NCI-H187 (cell line): ENCODE measurements around the gene KCNIP4.

Experiments
- DNase-seq, 2 experiments: peaks; one replicate each; lab custom pipeline; 2025; lab: John Stamatoyannopoulos, UW

The KCNIP4 gene

GRCh38 chr4:21191317-21191716, 757.3 kb downstream of the KCNIP4 start:
- DNase-seq = no peak

DNA sequence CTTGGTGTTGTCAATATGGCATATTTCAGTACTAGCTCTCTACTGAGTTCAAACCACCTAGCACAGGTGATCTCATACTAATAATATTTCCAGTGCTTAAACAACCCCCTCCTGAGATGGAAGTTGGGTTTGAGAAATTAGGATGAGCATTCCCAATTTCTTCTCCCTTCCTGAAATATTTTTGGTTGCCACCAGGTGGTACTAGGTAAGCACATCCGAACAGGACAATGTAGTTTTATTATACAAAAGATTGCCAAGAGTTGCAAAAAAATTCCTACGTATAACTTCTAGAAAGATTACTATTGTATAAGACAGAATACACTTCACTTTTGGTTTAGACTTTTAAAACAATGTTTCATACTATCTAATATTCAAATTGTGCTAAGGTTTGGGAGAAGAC, 763.8 kb downstream of the KCNIP4 start:
- DNase-seq = no peak

GRCh38 chr4:21181716-21182115, 766.9 kb downstream of the KCNIP4 start:
- DNase-seq = no peak

GRCh38 chr4:21177871-21178270, 770.7 kb downstream of the KCNIP4 start:
- DNase-seq = no peak

DNA sequence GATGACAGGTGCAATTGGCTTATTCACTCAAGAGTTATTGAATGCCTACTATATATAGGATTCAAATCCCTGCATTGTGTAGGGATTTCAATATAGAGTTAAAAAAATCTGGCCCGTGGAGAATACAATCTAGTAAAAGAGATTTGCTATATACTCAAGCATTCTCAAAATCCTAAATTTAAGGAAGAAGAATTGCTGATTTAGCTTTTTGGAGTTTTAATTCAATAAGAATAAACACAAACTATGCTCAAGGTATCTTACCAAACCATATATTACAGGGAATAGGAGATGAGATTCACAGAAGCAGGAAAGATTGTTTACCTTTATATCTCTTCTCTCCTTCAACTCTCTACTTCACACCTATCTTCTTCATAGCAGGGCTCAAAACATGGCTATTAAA, 771.5 kb downstream of the KCNIP4 start:
- DNase-seq = no peak

DNA sequence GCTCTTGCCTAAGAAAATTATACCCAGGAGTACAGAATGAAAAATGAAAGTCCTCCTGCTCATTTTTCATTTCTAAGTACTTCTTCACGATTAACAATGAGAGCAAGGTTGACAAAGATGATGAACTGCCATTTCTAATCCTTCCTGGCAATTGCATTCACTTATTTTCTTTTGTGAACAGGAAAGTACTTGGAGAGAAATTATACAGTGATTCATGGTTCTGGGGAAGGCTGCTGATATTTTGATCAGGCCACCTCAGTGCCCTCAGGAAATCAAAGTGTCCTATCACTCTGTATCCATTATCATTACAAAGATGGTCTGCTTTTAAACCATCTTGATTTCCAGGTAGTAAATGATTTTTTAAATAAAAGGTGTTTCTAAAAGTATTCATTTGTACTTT, 780.9 kb downstream of the KCNIP4 start:
- no peak for DNase-seq

DNA sequence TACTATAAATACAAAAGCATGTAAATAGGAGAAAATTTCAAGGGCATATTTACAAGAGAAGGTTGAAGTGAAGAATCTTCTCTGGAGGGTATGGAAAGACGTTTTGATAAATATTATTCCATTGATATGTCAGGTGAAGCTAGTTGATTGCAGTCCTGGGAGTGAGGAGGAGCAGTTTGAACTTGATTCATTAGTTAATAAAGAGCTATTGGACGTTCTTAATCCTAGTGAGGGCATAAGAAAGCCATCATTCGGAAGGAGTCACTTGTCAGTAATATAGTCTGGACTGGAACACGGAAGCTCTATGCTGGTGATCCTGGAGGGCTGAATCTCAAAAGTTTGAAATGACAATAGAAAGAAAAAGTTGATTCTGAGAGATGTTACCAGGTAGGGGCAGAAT, 793.2 kb downstream of the KCNIP4 start:
- DNase-seq = no peak

- DNase-seq = no peak
Observed at GRCh38 chr4:21139327-21139726, 809.2 kb downstream of the KCNIP4 start.

GRCh38 chr4:21136051-21136630, 812.4 kb downstream of the KCNIP4 start:
- no peak for DNase-seq

DNA sequence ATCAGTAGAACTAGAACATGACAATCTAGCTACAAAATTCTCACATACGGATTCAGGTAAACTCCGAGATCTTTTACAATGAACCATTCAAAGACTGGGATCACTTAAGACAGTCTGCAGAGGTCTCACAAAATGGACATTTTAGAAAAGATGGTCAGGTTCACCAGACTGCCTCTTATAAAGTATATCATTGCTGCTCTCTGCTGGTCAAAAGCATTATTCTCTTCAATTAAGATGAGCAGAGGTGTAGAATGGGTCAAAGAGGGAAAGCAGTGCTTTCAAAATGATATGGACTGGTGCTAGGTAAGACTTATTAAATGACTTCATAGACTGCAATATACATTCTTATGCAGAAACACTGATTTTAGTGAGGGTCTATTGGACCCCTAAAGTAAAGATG, 813.6 kb downstream of the KCNIP4 start:
- DNase-seq = peak; percentile 20 to 62

DNA sequence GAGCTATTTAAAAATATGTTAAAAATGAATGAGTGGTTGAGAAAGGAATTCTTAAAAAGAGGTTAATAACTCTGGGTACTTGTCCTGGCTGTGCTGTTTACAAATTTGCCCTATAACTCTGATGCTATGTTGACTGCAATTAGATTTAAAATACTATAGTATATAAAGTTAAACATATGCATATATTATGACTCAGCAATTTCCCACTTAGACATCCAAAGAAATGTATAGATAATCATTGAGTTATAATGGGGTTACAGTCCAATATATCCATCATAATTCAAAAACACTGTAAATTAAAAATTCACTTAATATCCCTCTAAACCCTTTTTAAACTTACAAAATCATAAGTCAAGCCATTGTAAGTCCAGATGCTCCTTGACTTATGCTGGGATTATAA, 818.0 kb downstream of the KCNIP4 start:
- no peak for DNase-seq

DNA sequence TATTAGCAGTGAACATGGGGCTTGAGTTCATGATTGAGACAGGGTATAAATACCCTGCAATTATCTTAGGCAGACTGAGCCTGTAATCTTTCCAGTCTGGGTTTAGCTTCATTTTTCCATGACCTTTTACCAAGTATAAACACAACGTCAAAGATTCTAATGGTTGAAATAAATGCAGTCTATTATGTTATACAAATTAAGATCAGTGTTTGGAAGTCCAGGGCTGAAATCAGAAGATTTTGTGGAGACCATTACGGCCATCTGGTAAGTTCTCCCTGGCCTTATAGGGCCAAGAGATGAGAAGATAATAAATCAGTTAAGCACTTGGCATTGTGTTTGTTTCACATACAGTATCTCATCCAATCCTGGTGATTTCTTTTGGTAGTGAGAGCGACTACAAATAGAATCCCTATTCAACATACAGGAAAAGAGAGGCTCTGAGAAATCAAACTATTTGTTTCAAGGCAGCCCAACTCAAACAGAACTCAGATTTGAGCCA, 822.5 kb downstream of the KCNIP4 start:
- no peak for DNase-seq

DNA sequence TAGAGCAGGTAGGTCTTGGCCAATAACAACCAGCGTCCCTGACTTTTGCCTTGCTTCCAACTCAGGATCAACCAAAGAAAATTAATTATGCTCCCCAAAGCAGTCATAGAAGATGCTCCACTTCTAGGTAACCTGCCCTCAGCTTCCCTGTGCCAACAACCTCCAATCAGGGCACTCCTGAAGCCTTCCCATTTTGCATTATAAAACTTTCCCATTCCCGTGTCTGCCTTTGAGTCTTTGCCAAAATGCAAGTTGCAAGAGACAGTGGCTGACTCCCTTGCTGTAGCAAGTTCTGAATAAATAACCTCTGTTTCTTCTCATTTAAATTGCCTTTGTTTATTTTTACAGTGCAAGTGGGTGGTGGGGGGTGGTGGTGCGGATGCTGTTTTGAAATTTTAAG, 830.3 kb downstream of the KCNIP4 start:
- no peak for DNase-seq

DNA sequence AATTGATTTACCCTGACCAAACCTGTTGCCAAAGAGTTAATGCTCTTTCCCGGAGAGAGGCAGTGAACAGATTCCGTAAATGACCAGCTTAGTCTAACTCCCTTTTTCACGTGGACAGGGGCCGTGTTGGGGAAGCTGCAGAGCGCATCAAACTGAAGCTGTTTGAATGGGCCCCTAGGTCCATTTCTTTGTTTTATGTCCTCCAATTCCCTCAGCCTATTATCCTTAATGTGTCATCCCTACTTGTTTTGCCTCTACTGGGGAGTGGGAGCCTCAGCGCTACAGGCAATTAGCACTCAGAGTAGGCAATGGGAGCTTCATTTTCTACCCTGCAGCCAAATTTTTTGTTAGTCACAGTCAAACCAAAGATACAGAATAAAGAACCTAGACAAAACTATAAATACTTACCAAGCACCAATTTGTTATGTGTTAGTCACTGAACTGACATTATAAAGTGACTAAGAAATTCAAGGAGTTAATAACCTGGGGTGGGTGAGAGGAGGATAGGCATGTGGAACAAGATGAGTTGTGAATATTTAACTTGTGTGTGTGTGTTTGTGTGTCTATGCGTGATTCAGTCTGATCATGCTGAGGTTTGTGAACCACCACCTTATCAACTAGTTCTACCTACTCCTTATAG, 830.9 kb downstream of the KCNIP4 start:
- DNase-seq = no peak

DNA sequence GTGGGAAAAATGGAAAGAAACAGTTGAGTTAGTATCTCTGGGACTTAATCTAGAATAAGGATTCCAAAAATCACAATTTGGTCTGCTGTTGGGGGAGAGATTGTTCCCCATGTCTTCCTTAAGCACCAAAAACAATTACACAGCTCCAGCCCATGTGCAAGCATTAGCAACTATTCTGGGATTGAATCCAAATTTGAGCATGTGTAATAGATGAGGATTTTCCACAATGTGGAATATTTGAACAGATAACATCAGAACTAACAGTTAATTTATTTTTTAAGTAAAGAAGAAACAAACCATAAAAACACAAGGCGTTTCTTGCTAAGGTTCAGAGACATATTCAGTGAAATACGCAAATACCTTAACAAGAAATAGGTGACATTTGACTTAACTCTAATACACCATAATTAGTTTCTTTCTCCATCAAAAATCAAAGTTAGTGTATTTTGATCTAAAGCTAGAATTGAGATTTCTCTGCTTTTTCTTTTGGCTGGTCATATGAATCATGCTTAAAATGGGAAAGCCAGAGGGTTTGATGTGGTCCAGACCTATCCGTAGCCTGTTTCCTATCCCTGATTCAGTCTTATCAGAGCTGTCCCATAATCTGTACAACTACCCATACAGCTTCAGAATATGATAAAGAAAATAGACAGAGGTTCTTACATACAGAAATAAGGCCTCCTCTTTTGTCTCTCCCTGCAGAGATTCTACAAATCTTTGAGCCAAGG, 834.9 kb downstream of the KCNIP4 start:
- no peak for DNase-seq

DNA sequence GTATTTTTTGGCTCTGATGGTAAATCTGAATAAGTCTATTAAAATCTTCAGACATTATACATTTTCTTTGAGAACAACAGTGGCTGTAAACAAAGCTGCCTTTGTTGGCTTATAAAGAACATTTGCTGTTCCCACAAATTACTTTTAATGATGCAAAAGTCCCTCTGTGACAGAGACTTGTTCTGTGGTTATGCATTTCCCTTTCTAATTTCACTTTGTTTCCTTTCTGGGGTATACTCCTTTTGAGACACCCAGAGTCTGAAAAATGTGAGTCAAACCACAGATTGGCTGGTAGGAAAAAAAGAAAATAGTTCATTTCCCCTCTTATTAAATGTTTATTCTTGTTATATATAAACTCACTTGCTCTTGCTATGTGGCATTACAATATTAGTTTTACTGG, 845.9 kb downstream of the KCNIP4 start:
- DNase-seq = no peak

- DNase-seq = no peak
Observed at GRCh38 chr4:21097865-21098264, 850.7 kb downstream of the KCNIP4 start.

GRCh38 chr4:21097026-21097425, 851.5 kb downstream of the KCNIP4 start:
- no peak for DNase-seq

- DNase-seq = peak; percentile 34 to 68
Observed at GRCh38 chr4:21092531-21092930, 856.0 kb downstream of the KCNIP4 start.

DNA sequence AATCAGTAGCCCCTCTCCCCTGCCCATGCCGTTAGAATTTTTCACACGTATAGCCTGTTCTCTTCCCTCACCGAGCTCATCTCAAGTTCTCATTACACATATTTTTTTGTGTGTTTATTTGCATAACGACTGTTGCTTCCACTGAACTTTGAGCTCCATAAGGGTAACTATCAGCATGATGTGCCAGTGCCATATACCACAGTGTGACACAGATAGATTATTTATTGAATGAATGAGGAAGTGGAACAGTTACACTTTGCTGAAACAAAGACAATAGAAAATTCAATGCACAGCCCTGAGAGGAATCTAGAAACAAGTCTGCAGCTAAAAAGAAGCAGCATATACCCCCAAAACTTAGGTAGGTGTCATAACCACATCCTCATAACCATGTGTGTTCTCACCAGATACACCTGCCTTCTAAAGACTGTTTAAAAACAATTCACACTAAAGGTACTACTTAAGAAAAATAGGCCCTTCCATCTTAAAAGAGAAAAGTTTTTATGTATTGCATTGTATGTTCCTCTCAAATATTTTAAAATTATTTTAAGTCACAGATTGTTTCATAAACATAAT, 858.4 kb downstream of the KCNIP4 start:
- no peak for DNase-seq

DNA sequence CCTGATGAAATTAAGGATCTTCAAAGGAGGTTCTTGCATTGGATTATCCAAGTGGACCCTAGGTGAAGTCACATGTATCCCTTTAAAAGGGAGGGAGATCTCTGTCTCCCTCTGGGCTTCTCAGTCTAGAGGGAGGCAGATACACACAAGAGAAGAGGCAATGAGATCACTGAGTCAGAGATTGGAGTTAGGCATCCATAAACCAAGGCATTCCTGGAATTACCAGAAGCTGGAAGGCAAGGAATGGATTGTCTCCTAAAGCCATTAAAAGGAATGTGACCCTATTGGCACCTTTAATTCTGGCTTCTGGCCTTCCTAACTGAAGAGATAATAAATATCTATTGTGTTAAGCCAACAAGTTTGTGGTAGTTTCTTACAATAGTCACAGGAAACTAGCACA, 865.2 kb downstream of the KCNIP4 start:
- no peak for DNase-seq

- no peak for DNase-seq
Observed at GRCh38 chr4:21077967-21078366, 870.6 kb downstream of the KCNIP4 start.

GRCh38 chr4:21067351-21067750, 881.2 kb downstream of the KCNIP4 start:
- DNase-seq = no peak
